GM10266 (cell line): Measurements from ENCODE around the gene CFAP299.

Experiments used
- DNase-seq: peaks from one replicate; pipeline ENCODE4 v3.0.0; 2012; ENCODE audit errors: extremely low spot score
- TF ChIP-seq, protein P1 (sequence below): IDR thresholded peaks from 2 replicates; pipeline ENCODE4 v1.5.1; 2012; ENCODE audit warnings: mild to moderate bottlenecking, low read depth; ENCODE audit not compliant: control insufficient read depth, insufficient read depth; ENCODE audit errors: missing control alignments

CFAP299 gene

DNA sequence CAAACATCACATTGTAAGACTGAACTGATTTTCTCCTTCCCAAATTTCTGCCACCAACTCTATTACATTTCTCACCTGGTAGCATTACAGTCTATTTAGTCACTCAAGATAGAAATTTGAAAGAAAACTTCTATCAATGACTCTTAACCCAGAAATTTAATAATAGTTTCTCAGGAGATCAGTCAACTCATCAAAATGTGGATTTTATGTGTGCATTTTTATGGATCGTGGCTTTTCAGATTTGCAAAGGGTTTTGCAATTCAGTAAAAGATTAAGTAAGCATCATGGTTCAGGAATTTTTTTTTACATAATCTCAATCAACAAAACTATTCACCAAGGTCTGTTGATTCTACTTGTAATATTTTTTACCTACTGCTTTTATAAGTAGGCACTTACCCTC, 111.1 kb downstream of the CFAP299 start:
- DNase-seq, result no peak
- TF ChIP-seq, protein P1, sequence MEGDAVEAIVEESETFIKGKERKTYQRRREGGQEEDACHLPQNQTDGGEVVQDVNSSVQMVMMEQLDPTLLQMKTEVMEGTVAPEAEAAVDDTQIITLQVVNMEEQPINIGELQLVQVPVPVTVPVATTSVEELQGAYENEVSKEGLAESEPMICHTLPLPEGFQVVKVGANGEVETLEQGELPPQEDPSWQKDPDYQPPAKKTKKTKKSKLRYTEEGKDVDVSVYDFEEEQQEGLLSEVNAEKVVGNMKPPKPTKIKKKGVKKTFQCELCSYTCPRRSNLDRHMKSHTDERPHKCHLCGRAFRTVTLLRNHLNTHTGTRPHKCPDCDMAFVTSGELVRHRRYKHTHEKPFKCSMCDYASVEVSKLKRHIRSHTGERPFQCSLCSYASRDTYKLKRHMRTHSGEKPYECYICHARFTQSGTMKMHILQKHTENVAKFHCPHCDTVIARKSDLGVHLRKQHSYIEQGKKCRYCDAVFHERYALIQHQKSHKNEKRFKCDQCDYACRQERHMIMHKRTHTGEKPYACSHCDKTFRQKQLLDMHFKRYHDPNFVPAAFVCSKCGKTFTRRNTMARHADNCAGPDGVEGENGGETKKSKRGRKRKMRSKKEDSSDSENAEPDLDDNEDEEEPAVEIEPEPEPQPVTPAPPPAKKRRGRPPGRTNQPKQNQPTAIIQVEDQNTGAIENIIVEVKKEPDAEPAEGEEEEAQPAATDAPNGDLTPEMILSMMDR, result no peak

DNA sequence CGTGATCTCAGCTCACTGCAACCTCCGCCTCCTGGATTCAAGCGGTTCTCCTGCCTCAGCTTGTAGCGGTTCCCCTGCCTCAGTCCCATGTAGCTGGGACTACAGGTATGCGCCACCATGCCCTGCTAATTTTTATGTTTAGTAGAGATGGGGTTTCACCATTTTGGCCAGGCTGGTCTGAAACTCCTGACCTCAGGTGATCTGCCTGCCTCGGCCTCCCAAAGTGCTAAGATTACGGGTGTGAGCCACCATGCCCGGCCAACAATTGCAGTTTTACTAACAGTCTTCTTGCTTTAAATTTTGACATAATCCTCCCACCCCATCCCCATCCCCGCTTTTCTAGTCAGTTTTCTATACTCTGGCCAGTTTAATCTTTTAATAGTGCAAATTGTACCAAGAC, 112.0 kb downstream of the CFAP299 start:
- TF ChIP-seq, protein P1, result no peak
- DNase-seq, result no peak

DNA sequence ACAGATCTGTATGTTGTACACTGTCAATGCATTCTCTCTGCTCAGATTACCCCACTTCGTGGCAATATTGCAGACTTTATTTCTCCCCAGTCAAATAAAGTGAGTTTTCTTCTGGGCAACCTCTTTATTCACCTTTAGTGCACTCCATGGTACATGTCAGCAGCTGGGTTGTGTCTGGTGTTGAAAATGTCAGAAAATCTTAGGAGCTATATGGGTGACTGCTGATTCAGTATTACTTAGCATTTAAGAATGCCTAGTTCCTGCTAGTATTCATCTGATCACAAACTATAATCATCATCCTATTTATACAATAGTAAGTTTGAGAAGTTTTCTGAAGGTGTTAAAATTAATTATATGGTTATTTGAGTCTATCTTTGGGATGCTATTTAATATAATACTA, 112.5 kb downstream of the CFAP299 start:
- no peak for DNase-seq
- TF ChIP-seq, protein P1, result no peak

DNA sequence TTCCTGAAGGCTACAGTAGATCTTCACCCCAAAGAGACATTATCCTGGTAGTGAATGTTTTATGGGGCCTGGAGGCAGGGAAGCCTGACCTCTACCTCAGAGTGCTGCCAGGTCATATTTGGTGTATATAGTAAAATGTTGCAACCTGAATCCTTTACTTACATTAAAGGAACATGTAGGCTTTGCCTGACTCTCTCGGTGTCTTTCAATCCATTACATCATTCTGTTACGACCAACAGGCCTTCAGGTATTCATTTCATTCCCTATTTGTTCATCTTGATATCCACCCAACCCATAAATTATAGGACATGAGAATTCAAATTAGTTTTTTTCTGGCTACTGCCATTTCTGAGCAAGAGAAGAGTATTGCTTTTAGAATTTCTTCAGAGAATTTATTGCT, 116.5 kb downstream of the CFAP299 start:
- TF ChIP-seq, protein P1, result no peak
- DNase-seq, result no peak

DNA sequence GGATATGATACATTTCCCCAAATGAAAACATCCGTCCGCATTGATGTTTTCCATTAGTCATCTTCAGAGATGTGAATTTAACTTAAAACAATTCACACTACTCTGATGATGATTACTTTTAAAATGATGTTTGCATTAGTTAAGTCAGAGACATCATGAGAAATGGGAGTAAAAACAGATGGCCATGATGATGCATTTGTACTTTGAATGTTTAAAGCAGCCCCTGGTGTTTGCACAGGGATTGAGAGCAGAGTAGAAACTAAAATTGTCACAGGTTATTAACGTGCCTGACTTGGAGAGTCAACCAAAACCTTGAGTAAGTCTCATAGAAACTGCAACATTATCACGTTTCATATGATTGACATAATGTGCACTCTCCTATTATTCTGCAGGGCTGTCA, 117.2 kb downstream of the CFAP299 start:
- TF ChIP-seq, protein P1, result no peak
- DNase-seq, result no peak

DNA sequence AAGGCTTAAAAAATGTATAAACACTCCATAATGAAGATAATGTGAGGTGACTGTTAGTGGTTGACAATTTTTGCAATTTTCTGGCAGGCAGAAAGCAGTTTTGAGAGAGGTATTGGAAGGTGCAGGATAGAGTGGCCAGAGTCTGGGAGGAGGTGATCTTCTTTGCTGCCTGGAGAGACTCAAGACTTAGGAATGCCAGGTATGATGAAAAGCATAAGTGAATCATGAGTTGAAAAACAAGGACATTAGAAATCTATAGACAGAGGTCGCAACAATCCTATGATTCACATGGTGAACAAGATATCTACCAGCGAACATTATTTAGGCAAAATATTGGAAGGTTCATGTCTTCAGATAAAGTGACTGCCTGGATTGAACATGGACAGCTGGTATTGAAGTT, 118.5 kb downstream of the CFAP299 start:
- no peak for DNase-seq
- TF ChIP-seq, protein P1, result no peak

DNA sequence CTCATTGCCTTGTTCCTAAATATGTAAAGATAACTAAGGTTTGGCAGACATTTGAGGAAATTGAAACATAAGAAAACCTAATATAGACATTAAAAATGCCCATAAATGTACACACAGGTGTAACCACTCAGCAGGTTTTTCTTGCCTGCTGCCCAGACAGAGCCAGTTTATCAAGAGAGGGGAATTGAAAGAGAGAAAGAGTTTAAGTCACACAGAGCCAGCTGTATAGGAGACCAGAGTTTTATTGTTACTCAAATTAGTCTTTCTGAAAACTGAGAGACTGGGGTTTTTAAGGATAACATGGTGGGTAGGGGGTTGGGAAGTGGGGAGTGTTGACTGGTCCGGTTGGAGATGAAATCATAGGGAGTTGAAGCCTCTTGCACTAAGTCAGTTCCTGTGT, 119.0 kb downstream of the CFAP299 start:
- DNase-seq, result no peak

More for the DNA sequence above, 119.0 kb downstream of the CFAP299 start:
- TF ChIP-seq, protein P1, result no peak
